Smooth muscle cell (in vitro differentiated cells): ENCODE results near the gene TRHDE. TPM values are rescaled to one million over a fixed set of nuclear protein-coding genes. Genes with fewer than 3 reads are reported as not detected.

Experiments used
- DNase-seq: peaks from one replicate; lab custom pipeline; 2025; ENCODE audit not compliant: unreplicated experiment; lab: John Stamatoyannopoulos, UW
- H2AFZ ChIP-seq: fragments of 200-600 bp; sonication (generic); 2 replicates; pipeline ENCODE4 v1.6.0; 2016; ENCODE audit warnings: antibody characterized with exemption, low read depth, mild to moderate bottlenecking
- H3F3A ChIP-seq: fragments of 200-600 bp; sonication (generic); 2 replicates; pipeline ENCODE4 v1.6.0; 2017; ENCODE audit warnings: antibody characterized with exemption, low read depth
- H3K27ac ChIP-seq: fragments of 200-600 bp; sonication (generic); 2 replicates; pipeline ENCODE4 v1.5.1; 2016; ENCODE audit warnings: low read depth, mild to moderate bottlenecking
- H3K27me3 ChIP-seq: fragments of 200-600 bp; sonication (generic); 2 replicates; pipeline ENCODE4 v1.6.1; 2016; ENCODE audit warnings: low read depth, mild to moderate bottlenecking
- H3K36me3 ChIP-seq: fragments of 200-600 bp; sonication (generic); 2 replicates; pipeline ENCODE4 v1.5.1; 2016; ENCODE audit warnings: low read depth
- H3K4me1 ChIP-seq: fragments of 200-600 bp; sonication (generic); 2 replicates; pipeline ENCODE4 v1.5.1; 2016; ENCODE audit warnings: low read depth
- H3K4me2 ChIP-seq: fragments of 200-600 bp; sonication (generic); 2 replicates; pipeline ENCODE4 v1.6.0; 2016; ENCODE audit warnings: mild to moderate bottlenecking
- H3K4me3 ChIP-seq: fragments of 200-600 bp; sonication (generic); 2 replicates; pipeline ENCODE4 v1.5.1; 2016; ENCODE audit warnings: mild to moderate bottlenecking
- H3K79me2 ChIP-seq: fragments of 200-600 bp; sonication (generic); 2 replicates; pipeline ENCODE4 v1.6.0; 2016; ENCODE audit warnings: low read depth, mild to moderate bottlenecking
- H3K9ac ChIP-seq: fragments of 200-600 bp; sonication (generic); 2 replicates; pipeline ENCODE4 v1.6.0; 2016; ENCODE audit warnings: low read depth
- H3K9me3 ChIP-seq: fragments of 200-600 bp; sonication (generic); replicated peaks from 2 replicates; pipeline ENCODE4 v1.5.1; 2016; ENCODE audit warnings: low read depth
- H4K20me1 ChIP-seq: fragments of 200-600 bp; sonication (generic); 2 replicates; pipeline ENCODE4 v1.6.0; 2016; ENCODE audit warnings: low read depth
- WGBS: methylation state at CpG from one replicate; pipeline ENCODE4 v1.1.7; 2016; ENCODE audit warnings: low lambda C conversion rate; 5-methylcytosine and 5-hydroxymethylcytosine counted together
- polyA plus RNA-seq: library from polyadenylated mRNA; unstranded; fragments of >200 nt; fragmentation: Nextera tagmentation; extraction: Ambion mirVana; gene quantifications from 2 replicates; pipeline ENCODE4 v1.2.1, GENCODE V29; 2016
- total RNA-seq: library from RNA; depleted of rRNA; stranded (reverse); fragments of >200 nt; gene quantifications from 2 replicates; pipeline ENCODE4 v1.2.3, GENCODE V29; 2014
- TF ChIP-seq, protein P1 (sequence below): fragments of 200-600 bp; sonication (generic); IDR thresholded peaks from 2 replicates; pipeline ENCODE4 v1.5.1; 2017; ENCODE audit warnings: borderline replicate concordance, mild to moderate bottlenecking, antibody characterized with exemption; ENCODE audit not compliant: insufficient read depth, poor library complexity, severe bottlenecking

The TRHDE gene
- total and polyA plus RNA-seq, 2 experiments from 2014 or later: 0.32 to 0.81 TPM

DNA sequence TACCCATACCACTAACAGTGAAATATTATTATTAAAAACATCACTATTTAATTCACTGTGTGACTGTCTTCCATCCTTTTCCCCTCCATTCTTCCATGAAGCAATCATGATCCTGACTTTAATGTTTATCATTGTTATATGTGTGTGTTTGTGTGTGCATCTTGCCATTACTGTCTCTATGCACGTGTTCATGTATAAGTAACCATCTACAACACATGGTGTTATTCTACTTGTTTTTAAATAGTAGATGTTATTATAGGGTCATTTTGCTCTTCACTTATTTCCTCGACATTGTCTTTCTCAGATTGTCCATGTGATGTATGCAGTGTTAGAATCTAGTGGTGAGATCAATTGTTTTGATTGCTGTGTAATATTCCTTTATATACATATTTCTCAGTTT, 195.8 kb downstream of the TRHDE start:
- no peak for DNase-seq
- Histone ChIP-seq H3K27me3 (no peaks in the 10 kb centered on the region), H3K36me3 (no peaks in the 10 kb centered on the region), H3K4me1 (peaks cover 6% of the 10 kb centered on the region), H3F3A (no peaks in the 10 kb centered on the region), H3K9me3 (no peaks in the 10 kb centered on the region), H4K20me1 (no peaks in the 10 kb centered on the region), H3K4me2 (no peak overlapping the region), H3K79me2 (no peaks in the 10 kb centered on the region), H3K27ac (no peak overlapping the region), H3K9ac (no peak overlapping the region), H3K4me3 (no peak overlapping the region), H2AFZ (no peak overlapping the region)
- TF ChIP-seq, protein P1, sequence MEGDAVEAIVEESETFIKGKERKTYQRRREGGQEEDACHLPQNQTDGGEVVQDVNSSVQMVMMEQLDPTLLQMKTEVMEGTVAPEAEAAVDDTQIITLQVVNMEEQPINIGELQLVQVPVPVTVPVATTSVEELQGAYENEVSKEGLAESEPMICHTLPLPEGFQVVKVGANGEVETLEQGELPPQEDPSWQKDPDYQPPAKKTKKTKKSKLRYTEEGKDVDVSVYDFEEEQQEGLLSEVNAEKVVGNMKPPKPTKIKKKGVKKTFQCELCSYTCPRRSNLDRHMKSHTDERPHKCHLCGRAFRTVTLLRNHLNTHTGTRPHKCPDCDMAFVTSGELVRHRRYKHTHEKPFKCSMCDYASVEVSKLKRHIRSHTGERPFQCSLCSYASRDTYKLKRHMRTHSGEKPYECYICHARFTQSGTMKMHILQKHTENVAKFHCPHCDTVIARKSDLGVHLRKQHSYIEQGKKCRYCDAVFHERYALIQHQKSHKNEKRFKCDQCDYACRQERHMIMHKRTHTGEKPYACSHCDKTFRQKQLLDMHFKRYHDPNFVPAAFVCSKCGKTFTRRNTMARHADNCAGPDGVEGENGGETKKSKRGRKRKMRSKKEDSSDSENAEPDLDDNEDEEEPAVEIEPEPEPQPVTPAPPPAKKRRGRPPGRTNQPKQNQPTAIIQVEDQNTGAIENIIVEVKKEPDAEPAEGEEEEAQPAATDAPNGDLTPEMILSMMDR: no peak
- 97% methylated on average over 2 of the region's 2 CpGs for WGBS

DNA sequence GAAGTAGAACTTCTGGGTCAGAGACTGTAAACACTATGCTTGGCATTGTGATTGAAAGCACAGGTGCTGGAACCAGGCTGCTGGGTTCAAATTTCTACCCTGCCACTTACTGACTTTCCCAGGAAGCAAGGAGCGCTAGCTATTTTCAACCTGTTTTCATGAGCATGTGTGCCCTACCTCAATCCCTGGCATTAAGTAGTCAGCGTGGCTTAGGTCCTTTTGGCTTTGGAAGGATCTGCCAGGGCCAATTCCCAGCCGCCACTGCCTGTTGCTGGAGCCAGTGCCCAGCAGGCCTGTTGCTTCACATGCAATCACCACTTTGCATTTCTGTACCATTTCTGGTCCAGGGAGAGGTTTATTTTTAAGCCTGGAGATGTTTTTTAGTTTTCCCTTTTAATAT, 196.3 kb downstream of the TRHDE start:
- H3K27ac ChIP-seq: no peak overlapping the region
- 93% methylated on average over 3 of the region's 3 CpGs for WGBS
- H3F3A ChIP-seq: no peaks in the 10 kb centered on the region
- no peak overlapping the region for H2AFZ ChIP-seq
- H3K79me2 ChIP-seq: no peaks in the 10 kb centered on the region
- H3K4me2 ChIP-seq: no peak overlapping the region
- no peak overlapping the region for H3K4me3 ChIP-seq
- H3K27me3 ChIP-seq: no peaks in the 10 kb centered on the region
- H4K20me1 ChIP-seq: no peaks in the 10 kb centered on the region
- no peak overlapping the region for H3K9ac ChIP-seq
- H3K9me3 ChIP-seq: no peaks in the 10 kb centered on the region
- H3K4me1 ChIP-seq: peaks cover 6% of the 10 kb centered on the region
- no peak for DNase-seq
- H3K36me3 ChIP-seq: no peaks in the 10 kb centered on the region
- TF ChIP-seq, protein P1: no peak

DNA sequence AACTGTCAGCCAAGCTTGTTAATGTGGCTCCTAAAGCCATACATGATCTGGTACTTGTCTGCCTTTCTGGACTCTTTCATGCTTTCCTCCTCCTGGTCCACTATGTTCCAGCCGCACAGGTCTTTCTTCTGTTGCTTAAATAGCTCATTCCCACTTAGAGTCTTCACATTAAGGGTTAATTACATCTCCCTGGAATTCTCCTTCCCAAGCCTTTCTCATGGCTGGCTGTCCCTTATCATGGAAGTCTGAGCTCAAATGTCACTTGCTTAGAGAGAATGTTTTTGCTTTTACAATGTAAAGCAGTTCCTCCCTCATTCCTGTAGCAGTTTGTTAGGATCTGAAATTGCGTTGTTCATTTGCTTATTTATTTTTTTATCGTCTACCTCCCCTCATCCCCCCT, 199.6 kb downstream of the TRHDE start:
- Histone ChIP-seq H3K36me3 (no peaks in the 10 kb centered on the region), H3K9ac (no peak overlapping the region), H3K27me3 (no peaks in the 10 kb centered on the region), H3K4me2 (no peak overlapping the region), H4K20me1 (no peaks in the 10 kb centered on the region), H3F3A (no peaks in the 10 kb centered on the region), H3K79me2 (no peaks in the 10 kb centered on the region), H3K9me3 (no peaks in the 10 kb centered on the region), H3K4me3 (no peak overlapping the region), H3K4me1 (peaks cover 6% of the 10 kb centered on the region), H3K27ac (no peak overlapping the region), H2AFZ (peak overlapping the region; percentile 12)
- no peak for DNase-seq
- 25% methylated on average over 3 of the region's 3 CpGs for WGBS
- TF ChIP-seq, protein P1: no peak

DNA sequence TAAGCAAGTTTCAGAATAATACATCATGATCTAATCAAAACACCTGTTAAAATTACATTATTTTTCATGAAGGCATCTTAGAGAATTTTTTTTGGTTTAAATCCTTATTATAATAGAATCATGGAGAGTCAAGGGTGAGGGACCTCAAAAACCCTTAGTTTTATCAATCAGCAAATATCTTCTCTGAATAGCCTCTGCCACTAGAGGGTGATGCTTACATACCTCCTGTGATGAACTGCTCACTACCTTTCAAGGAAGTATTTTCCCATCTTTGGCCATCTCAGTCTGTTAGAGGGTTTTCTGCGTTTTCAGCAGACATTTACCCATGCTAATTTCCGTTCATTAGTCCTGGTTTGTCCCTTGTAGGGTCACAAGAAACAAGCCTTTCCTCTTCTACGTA, 200.2 kb downstream of the TRHDE start:
- TF ChIP-seq, protein P1: no peak
- Histone ChIP-seq H3K27ac (no peak overlapping the region), H2AFZ (no peak overlapping the region), H3K4me2 (no peak overlapping the region), H3K9me3 (no peaks in the 10 kb centered on the region), H3K27me3 (no peaks in the 10 kb centered on the region), H3K79me2 (no peaks in the 10 kb centered on the region), H3F3A (no peaks in the 10 kb centered on the region), H4K20me1 (no peaks in the 10 kb centered on the region), H3K36me3 (no peaks in the 10 kb centered on the region), H3K4me1 (peaks cover 6% of the 10 kb centered on the region), H3K4me3 (no peak overlapping the region), H3K9ac (no peak overlapping the region)
- no peak for DNase-seq
- WGBS: 82% methylated on average over 3 of the region's 3 CpGs
